H1 (cell line): ENCODE results near the gene DEAF1. TPM values are rescaled to one million over a fixed set of nuclear protein-coding genes. Genes with fewer than 3 reads are reported as not detected.

Source experiments
- CREB1 ChIP-seq: IDR thresholded peaks from 2 replicates; pipeline ENCODE4 v1.6.1; 2012; ENCODE audit warnings: inconsistent platforms
- GABPA ChIP-seq: IDR thresholded peaks from 2 replicates; pipeline ENCODE4 v1.6.1; 2011; ENCODE audit warnings: mild to moderate bottlenecking, low read length, moderate library complexity, borderline replicate concordance; ENCODE audit not compliant: insufficient read depth
- HDAC2 ChIP-seq, 2 experiments: fragments of 300-600 bp in 1 of 2; sonication (generic) in 1 of 2; IDR thresholded peaks; 2 replicates each; pipeline ENCODE4 v1.6.1; 2011 to 2012; ENCODE audit warnings: low read depth in 2 of 2, low read length in 2 of 2, mild to moderate bottlenecking in 2 of 2, moderate library complexity in 2 of 2, borderline replicate concordance in 1 of 2, inconsistent platforms in 1 of 2
- POU5F1 ChIP-seq: IDR thresholded peaks from 2 replicates; pipeline ENCODE4 v1.6.1; 2011; ENCODE audit warnings: low read depth, mild to moderate bottlenecking, low read length, moderate library complexity
- SIRT6 ChIP-seq: IDR thresholded peaks from one replicate; pipeline ENCODE4 v1.7.1; 2012; ENCODE audit warnings: low read length, inconsistent platforms
- TEAD4 ChIP-seq: IDR thresholded peaks from 2 replicates; pipeline ENCODE4 v1.6.1; 2012; ENCODE audit warnings: low read depth, low read length, inconsistent platforms, mixed read lengths
- ZNF274 ChIP-seq: IDR thresholded peaks from 2 replicates; pipeline ENCODE4 v1.7.0; 2012; ENCODE audit warnings: low read length, borderline replicate concordance; ENCODE audit errors: extremely low read depth
- polyA plus RNA-seq, 7 experiments: library from polyadenylated mRNA; depleted of rRNA in 3 of 7; stranded (reverse) in 5 of 7; unstranded in 2 of 7; fragments of >200 nt in 5 of 7; fragments of 200-250 nt in 2 of 7; gene quantifications; 1 replicate in 5 of 7; 2 replicates in 1 of 7; 4 replicates in 1 of 7; pipeline versions ENCODE4 v1.2.1 to v1.2.3, GENCODE V29; 2011 to 2013; ENCODE audit warnings: missing spikeins in 2 of 7, mixed read lengths in 2 of 7
- total RNA-seq: library from RNA; stranded (reverse); fragmentation: NEBNext Ultra II Directional; extraction: Animal tissue kit (Norgen Biotek cat#: 25700); gene quantifications from 2 replicates; pipeline ENCODE4 v1.2.1, GENCODE V29; 2021

The DEAF1 gene
- total and polyA plus RNA-seq, 2 of the 8 experiments (the other 6 are each of a cell fraction or from before 2014, with no cell fraction given) = 47.3 to 58.4 TPM

DNA sequence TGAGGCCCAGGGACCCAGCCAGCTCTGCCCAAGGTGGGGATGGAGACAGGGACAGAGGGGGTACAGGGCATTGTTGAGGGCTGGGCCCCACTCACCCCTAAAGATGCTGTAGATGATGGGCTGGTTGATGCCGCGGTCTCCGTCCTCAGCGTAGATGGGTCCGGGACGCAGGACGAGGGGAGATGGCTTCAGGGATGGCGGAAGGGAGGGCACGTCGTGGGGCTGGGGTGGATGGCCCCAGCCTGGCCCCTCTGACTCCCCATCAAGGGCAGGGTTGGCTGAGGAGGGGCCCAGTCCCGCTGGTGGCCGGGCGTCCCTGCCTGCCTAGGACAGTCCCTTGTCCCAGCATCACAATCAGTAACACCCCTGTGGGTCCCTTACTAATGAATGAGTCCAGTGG is 74.8 kb downstream of the DEAF1 start (continued):
- TF ChIP-seq ZNF274 (no peak), POU5F1 (no peak), HDAC2 (IDR thresholded peaks at IDR 0.05; ENCODE audit: borderline replicate concordance in 1 of 2, low read depth in 2 of 2, low read length in 2 of 2) (no peak), TEAD4 (no peak), GABPA (no peak), SIRT6 (no peak), CREB1 (no peak)
